HepG2 (cell line): ENCODE measurements around the gene SIT1. TPM values are rescaled to one million over a fixed set of nuclear protein-coding genes. Genes with fewer than 3 reads are reported as not detected.

ENCODE experiments used
- ATAC-seq: fragments of 200-7000 bp; cut with Tn5 transposase; 3 replicates; pipeline ENCODE4 v1.9.1; 2020; ENCODE audit warnings: mild to moderate bottlenecking, moderate library complexity
- BruUV-seq: library from RNA; stranded (reverse); fragments of 400-500 nt; replicated peaks from 2 replicates; lab custom pipeline; 2021; lab: Mats Ljungman, UMichigan
- CTCF ChIA-PET: fragments of 300-600 bp; formaldehyde crosslinking; extraction: SDS; loops from one replicate; lab custom pipeline; 2021; ENCODE audit warnings: low total read pairs, inconsistent platforms, low intra/inter-chr PET ratio; lab: Yijun Ruan, JAX
- POLR2A ChIA-PET: fragments of 350-600 bp; sonication (Branson Sonifier 250); formaldehyde crosslinking; loops from one replicate; lab custom pipeline; 2020; ENCODE audit warnings: antibody characterized with exemption, inconsistent platforms; lab: Yijun Ruan, JAX
- DNase-seq: peaks from one replicate; pipeline ENCODE4 v3.0.0-alpha.2; 2015; ENCODE audit warnings: low spot score
- FAIRE-seq: peaks from 3 replicates; lab custom pipeline; 2011; peaks lifted over from hg19 to GRCh38; lab: Jason Lieb, UNC
- H2AFZ ChIP-seq: one replicate; pipeline ENCODE4 v1.6.1; 2011; ENCODE audit warnings: low read length, inconsistent platforms
- H3K27ac ChIP-seq: fragments of 300-600 bp; 3 replicates; pipeline ENCODE4 v1.8.0; 2011; ENCODE audit warnings: mixed run types, mild to moderate bottlenecking, mixed read lengths, low read length, inconsistent platforms; ENCODE audit not compliant: insufficient read depth; ENCODE audit errors: extremely low read length
- H3K27me3 ChIP-seq, 2 experiments: fragments of 200-600 bp in 1 of 2; 2 replicates in 1 of 2; 3 replicates in 1 of 2; pipeline versions ENCODE4 v1.6.0 to v1.8.0; 2011; ENCODE audit warnings: low read length in 2 of 2, mild to moderate bottlenecking in 2 of 2, moderate library complexity in 2 of 2, inconsistent platforms in 1 of 2; ENCODE audit not compliant: insufficient read depth in 2 of 2, control insufficient read depth in 1 of 2
- H3K36me3 ChIP-seq, 2 experiments: fragments of 200-600 bp in 1 of 2; replicated peaks in 1 of 2; 2 replicates in 1 of 2; 3 replicates in 1 of 2; pipeline versions ENCODE4 v1.5.1 to v1.8.0; 2011; ENCODE audit warnings: low read length in 2 of 2, inconsistent platforms in 1 of 2; ENCODE audit not compliant: insufficient read depth in 2 of 2, control insufficient read depth in 1 of 2
- H3K4me1 ChIP-seq: 2 replicates; pipeline ENCODE4 v1.5.1; 2012; ENCODE audit warnings: low read length, inconsistent platforms; ENCODE audit not compliant: insufficient read depth
- H3K4me2 ChIP-seq: 2 replicates; pipeline ENCODE4 v1.6.0; 2011; ENCODE audit warnings: low read depth, low read length, inconsistent platforms
- H3K4me3 ChIP-seq, 3 experiments: fragments of 200-600 bp in 1 of 3; sonication (generic), shearing (Covaris generic) in 1 of 3; replicated peaks in 1 of 3; 2 replicates each; pipeline ENCODE4 v1.5.1; 2011 to 2016; ENCODE audit warnings: low read length in 3 of 3, inconsistent platforms in 2 of 3, low read depth in 2 of 3, mild to moderate bottlenecking in 2 of 3, control low read depth in 1 of 3, mixed read lengths in 1 of 3; ENCODE audit not compliant: insufficient read depth in 1 of 3
- H3K79me2 ChIP-seq: one replicate; pipeline ENCODE4 v1.6.1; 2011; ENCODE audit warnings: low read length, inconsistent platforms; ENCODE audit not compliant: insufficient read depth
- H3K9ac ChIP-seq: 2 replicates; pipeline ENCODE4 v1.6.0; 2011; ENCODE audit warnings: mild to moderate bottlenecking, low read depth, low read length, inconsistent platforms; ENCODE audit not compliant: insufficient read depth
- H3K9me3 ChIP-seq: 2 replicates; pipeline ENCODE4 v1.5.1; 2012; ENCODE audit warnings: mild to moderate bottlenecking, low read length
- H4K20me1 ChIP-seq: 2 replicates; pipeline ENCODE4 v1.6.0; 2011; ENCODE audit warnings: inconsistent platforms, mild to moderate bottlenecking, low read length, moderate library complexity; ENCODE audit not compliant: insufficient read depth
- ERF ChIP-seq: IDR thresholded peaks from 2 replicates; pipeline ENCODE4 v1.6.1; 2018; ENCODE audit warnings: missing biosample characterization, missing genetic modification reagents
- GATAD1 ChIP-seq: IDR thresholded peaks from 2 replicates; pipeline ENCODE4 v1.6.1; 2016; ENCODE audit warnings: missing genetic modification reagents, missing compliant biosample characterization
- RBFOX2 ChIP-seq: fragments of 200-400 bp; formaldehyde crosslinking; IDR thresholded peaks from 2 replicates; pipeline ENCODE4 v1.6.1; 2017; ENCODE audit warnings: low read depth, mild to moderate bottlenecking, low read length
- ZBTB38 ChIP-seq: sonication (generic); formaldehyde crosslinking; IDR thresholded peaks from 2 replicates; pipeline ENCODE4 v1.5.1; 2020; ENCODE audit warnings: mild to moderate bottlenecking, missing genetic modification reagents
- WGBS: methylation state at CpG from one replicate; pipeline ENCODE4 v1.1.6; 2017; ENCODE audit warnings: low lambda C conversion rate; 5-methylcytosine and 5-hydroxymethylcytosine counted together
- in situ Hi-C: cut with HindIII; loops from 2 replicates; pipeline ENCODE4 v1.10.0; 2017; ENCODE audit warnings: low pct_unique_long_range_greater_than_20kb; ENCODE audit not compliant: extremely low pct_ligation_motif_present
- intact Hi-C: fragments of 100-400 bp; cut with micrococcal nuclease; formaldehyde crosslinking; loops from one replicate; pipeline ENCODE4 v1.10.0; 2022; ENCODE audit not compliant: unreplicated experiment
- polyA plus RNA-seq, 8 experiments: library from polyadenylated mRNA; depleted of rRNA in 3 of 8; stranded (reverse) in 7 of 8; unstranded in 1 of 8; fragments of >200 nt; fragmentation: Illumina TruSeq in 4 of 8; extraction: Trizol in 4 of 8; gene quantifications; 2 replicates each; pipeline versions ENCODE4 v1.2.1 to v1.2.3, GENCODE V29; 2011 to 2016; ENCODE audit warnings: low read depth in 4 of 8, missing spikeins in 1 of 8, mixed read lengths in 1 of 8; ENCODE audit not compliant: insufficient read depth in 1 of 8
- total RNA-seq, 5 experiments: library from RNA; depleted of rRNA; stranded (reverse); fragments of >200 nt; fragmentation: Illumina TruSeq; extraction: Trizol; gene quantifications; 2 replicates each; pipeline ENCODE4 v1.2.3, GENCODE V29; 2016; ENCODE audit warnings: low read depth in 1 of 5
- TF ChIP-seq, protein P1 (sequence below): sonication (generic); formaldehyde crosslinking; IDR thresholded peaks from 2 replicates; pipeline ENCODE4 v1.4.0; 2020; ENCODE audit warnings: missing genetic modification reagents
- TF ChIP-seq, protein P2 (sequence below): sonication (generic); formaldehyde crosslinking; IDR thresholded peaks from 2 replicates; pipeline ENCODE4 v1.8.0; 2022; ENCODE audit warnings: missing genetic modification reagents, mild to moderate bottlenecking, borderline replicate concordance

The SIT1 gene
- total and polyA plus RNA-seq, 2 of the 13 experiments (the other 11 are each of a cell fraction or from before 2014, with no cell fraction given) = 0.09 to 6.7 TPM

DNA sequence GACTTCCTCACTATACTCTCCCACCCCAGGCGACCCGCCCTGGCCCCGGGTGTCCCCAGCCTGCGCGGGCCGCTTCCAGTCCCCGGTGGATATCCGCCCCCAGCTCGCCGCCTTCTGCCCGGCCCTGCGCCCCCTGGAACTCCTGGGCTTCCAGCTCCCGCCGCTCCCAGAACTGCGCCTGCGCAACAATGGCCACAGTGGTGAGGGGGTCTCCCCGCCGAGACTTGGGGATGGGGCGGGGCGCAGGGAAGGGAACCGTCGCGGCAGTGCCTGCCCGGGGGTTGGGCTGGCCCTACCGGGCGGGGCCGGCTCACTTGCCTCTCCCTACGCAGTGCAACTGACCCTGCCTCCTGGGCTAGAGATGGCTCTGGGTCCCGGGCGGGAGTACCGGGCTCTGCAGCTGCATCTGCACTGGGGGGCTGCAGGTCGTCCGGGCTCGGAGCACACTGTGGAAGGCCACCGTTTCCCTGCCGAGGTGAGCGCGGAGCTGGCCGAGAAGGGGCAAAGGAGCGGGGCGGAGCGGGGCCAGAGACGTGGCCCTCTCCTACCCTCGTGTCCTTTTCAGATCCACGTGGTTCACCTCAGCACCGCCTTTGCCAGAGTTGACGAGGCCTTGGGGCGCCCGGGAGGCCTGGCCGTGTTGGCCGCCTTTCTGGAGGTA, 25.1 kb upstream of the SIT1 start:
- DNase-seq (no peak), ATAC-seq (no peak), FAIRE-seq (no peak)
- Histone ChIP-seq H3K79me2 (no peaks in the 10 kb centered on the region), H3K9me3 (no peaks in the 10 kb centered on the region), H3K4me2 (no peak overlapping the region), H2AFZ (no peak overlapping the region), H3K4me1 (peaks cover 43% of the 10 kb centered on the region), H3K9ac (no peak overlapping the region), H3K27ac (no peak overlapping the region), H3K36me3 (no peaks in the 10 kb centered on the region), H4K20me1 (no peaks in the 10 kb centered on the region), H3K4me3 (peak overlapping the region in 2 of 3 experiments; percentile 33 to 39; a peak in 2 of 6 replicates), H3K27me3 (no peaks in the 10 kb centered on the region)
- 95% methylated on average over 48 of the region's 51 CpGs for WGBS
- in situ Hi-C loops (no loop called here), intact Hi-C loops (no loop called here)
- TF ChIP-seq GATAD1 (CRISPR knock-in tag) (no peak), ERF (CRISPR knock-in tag) (no peak), RBFOX2 (0 out of 2 replicates have a peak, but pooled peaks have one; percentile 35)
- TF ChIP-seq, protein P1, sequence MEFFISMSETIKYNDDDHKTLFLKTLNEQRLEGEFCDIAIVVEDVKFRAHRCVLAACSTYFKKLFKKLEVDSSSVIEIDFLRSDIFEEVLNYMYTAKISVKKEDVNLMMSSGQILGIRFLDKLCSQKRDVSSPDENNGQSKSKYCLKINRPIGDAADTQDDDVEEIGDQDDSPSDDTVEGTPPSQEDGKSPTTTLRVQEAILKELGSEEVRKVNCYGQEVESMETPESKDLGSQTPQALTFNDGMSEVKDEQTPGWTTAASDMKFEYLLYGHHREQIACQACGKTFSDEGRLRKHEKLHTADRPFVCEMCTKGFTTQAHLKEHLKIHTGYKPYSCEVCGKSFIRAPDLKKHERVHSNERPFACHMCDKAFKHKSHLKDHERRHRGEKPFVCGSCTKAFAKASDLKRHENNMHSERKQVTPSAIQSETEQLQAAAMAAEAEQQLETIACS (CRISPR knock-in tag) = no peak
- CTCF ChIA-PET = no interaction called here
- POLR2A ChIA-PET = no interaction called here
- BruUV-seq = no TSS peak

DNA sequence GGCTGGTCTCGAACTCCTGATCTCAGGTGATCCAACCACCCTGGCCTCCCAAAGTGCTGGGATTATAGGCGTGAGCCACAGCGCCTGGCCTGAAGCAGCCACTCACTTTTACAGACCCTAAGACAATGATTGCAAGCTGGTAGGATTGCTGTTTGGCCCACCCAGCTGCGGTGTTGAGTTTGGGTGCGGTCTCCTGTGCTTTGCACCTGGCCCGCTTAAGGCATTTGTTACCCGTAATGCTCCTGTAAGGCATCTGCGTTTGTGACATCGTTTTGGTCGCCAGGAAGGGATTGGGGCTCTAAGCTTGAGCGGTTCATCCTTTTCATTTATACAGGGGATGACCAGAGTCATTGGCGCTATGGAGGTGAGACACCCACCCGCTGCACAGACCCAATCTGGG, 24.5 kb upstream of the SIT1 start:
- H3K79me2 ChIP-seq = no peaks in the 10 kb centered on the region
- H3K4me1 ChIP-seq = peaks cover 49% of the 10 kb centered on the region
- H4K20me1 ChIP-seq = no peaks in the 10 kb centered on the region
- peak overlapping the region; percentile 32; the same call in 1 of the 2 replicates for H3K4me2 ChIP-seq
- peak overlapping the region in 2 of 3 experiments; percentile 33 to 39; a peak in 3 of 6 replicates for H3K4me3 ChIP-seq
- peak; percentile 58; the same call in 1 of the 2 replicates for TF ChIP-seq ZBTB38 (CRISPR knock-in tag)
- TF ChIP-seq, protein P2, sequence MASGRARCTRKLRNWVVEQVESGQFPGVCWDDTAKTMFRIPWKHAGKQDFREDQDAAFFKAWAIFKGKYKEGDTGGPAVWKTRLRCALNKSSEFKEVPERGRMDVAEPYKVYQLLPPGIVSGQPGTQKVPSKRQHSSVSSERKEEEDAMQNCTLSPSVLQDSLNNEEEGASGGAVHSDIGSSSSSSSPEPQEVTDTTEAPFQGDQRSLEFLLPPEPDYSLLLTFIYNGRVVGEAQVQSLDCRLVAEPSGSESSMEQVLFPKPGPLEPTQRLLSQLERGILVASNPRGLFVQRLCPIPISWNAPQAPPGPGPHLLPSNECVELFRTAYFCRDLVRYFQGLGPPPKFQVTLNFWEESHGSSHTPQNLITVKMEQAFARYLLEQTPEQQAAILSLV (CRISPR knock-in tag) = no peak
- ATAC-seq (no peak), FAIRE-seq (no peak), DNase-seq (no peak)
- BruUV-seq = no TSS peak
- H3K27me3 ChIP-seq = no peaks in the 10 kb centered on the region
- ChIA-PET CTCF (no interaction called here), POLR2A (interaction anchor here (0.9 kb wide), 1 partner anchor 15 kb away, joined by 6 read pairs; no protein-coding TSS in a partner anchor)
- no peak overlapping the region for H3K9ac ChIP-seq
- H3K9me3 ChIP-seq = no peaks in the 10 kb centered on the region
- no peaks in the 10 kb centered on the region for H3K36me3 ChIP-seq
- no peak overlapping the region for H3K27ac ChIP-seq
- 98% methylated on average over 8 of the region's 13 CpGs for WGBS
- in situ Hi-C loops (no loop called here), intact Hi-C loops (no loop called here)
- no peak overlapping the region for H2AFZ ChIP-seq
